Measurements from ENCODE around the gene A2M. TPM values are rescaled to one million over a fixed set of nuclear protein-coding genes. Genes with fewer than 3 reads are reported as not detected.

A2M gene
- total and polyA plus RNA-seq, 2 of the 13 experiments (the other 11 are each of a cell fraction or from before 2014, with no cell fraction given) = 2,807 to 6,551 TPM

GRCh38 chr12:9113987-9114309 is 1.8 kb downstream of the A2M start:
- H3K4me1 ChIP-seq (ENCODE audit: insufficient read depth, low read length) = peaks cover 67% of the 10 kb centered on the region
- peak overlapping the region; percentile 89 for H3K4me2 ChIP-seq (ENCODE audit: low read depth, low read length)
- H3K4me3 ChIP-seq (replicated peaks in 1 of 3; ENCODE audit: insufficient read depth in 1 of 3, low read depth in 2 of 3, low read length in 3 of 3) = peak overlapping the region; percentile 77 to 98 (median 81)
- WGBS (ENCODE audit: low lambda C conversion rate) = 7% methylated on average over 1 of the region's 1 CpG
- in situ Hi-C loops (cut with HindIII; ENCODE audit: extremely low pct_ligation_motif_present, low pct_unique_long_range_greater_than_20kb) (loop anchor here (10.0 kb wide), 1 partner anchor 161 kb away; no protein-coding TSS in a partner anchor), intact Hi-C loops (cut with micrococcal nuclease; ENCODE audit: unreplicated experiment) (loop anchor here (2.0 to 10.0 kb wide), 3 partner anchors 19 to 171 kb away; no protein-coding TSS in a partner anchor)
- ChIA-PET CTCF (ENCODE audit: low intra/inter-chr PET ratio, low total read pairs) (no interaction called here), POLR2A (interaction anchor here (0.7 to 6.9 kb wide), 9 partner anchors 8 to 49 kb away, joined by 3 to 129 read pairs (median 14); no protein-coding TSS in a partner anchor)
- ATAC-seq (peak; percentile 33), DNase-seq (ENCODE audit: low spot score) (peak; percentile 90), FAIRE-seq (peak; percentile 86)
- H3K27me3 ChIP-seq (ENCODE audit: control insufficient read depth in 1 of 2, insufficient read depth in 2 of 2, low read length in 2 of 2) = no peaks in the 10 kb centered on the region; a peak in 1 of 5 replicates
- peak overlapping the region; percentile 90 for H3K27ac ChIP-seq (ENCODE audit: extremely low read length, insufficient read depth, low read length)
- no TSS peak for BruUV-seq (replicated peaks)
- peaks cover 48% of the 10 kb centered on the region for H3K79me2 ChIP-seq (ENCODE audit: insufficient read depth, low read length)
- peak overlapping the region; percentile 95 for H3K9ac ChIP-seq (ENCODE audit: insufficient read depth, low read depth, low read length)
- peaks cover 35% of the 10 kb centered on the region for H4K20me1 ChIP-seq (ENCODE audit: insufficient read depth, low read length)
- no peak overlapping the region for H2AFZ ChIP-seq (ENCODE audit: low read length)
- no peaks in the 10 kb centered on the region for H3K9me3 ChIP-seq (ENCODE audit: low read length)
- peaks cover 21 to 38% of the 10 kb centered on the region in 2 experiments for H3K36me3 ChIP-seq (replicated peaks in 1 of 2; ENCODE audit: control insufficient read depth in 1 of 2, insufficient read depth in 2 of 2, low read length in 2 of 2)
- TF ChIP-seq CREM (IDR thresholded peaks at IDR 0.05) (peak; percentile 86), CREM (CRISPR knock-in tag; IDR thresholded peaks at IDR 0.05) (no peak), ZBTB25 (CRISPR knock-in tag; IDR thresholded peaks at IDR 0.05) (0 out of 2 replicates have a peak, but pooled peaks have one; percentile 47), MED1 (CRISPR knock-in tag; IDR thresholded peaks at IDR 0.05) (peak; percentile 78), ESRRA (CRISPR knock-in tag; IDR thresholded peaks at IDR 0.05; ENCODE audit: low read depth) (no peak), SPEN (CRISPR knock-in tag; IDR thresholded peaks at IDR 0.05; ENCODE audit: low read depth) (no peak), ZNF121 (CRISPR knock-in tag; IDR thresholded peaks at IDR 0.05) (no peak), GATAD1 (CRISPR knock-in tag; IDR thresholded peaks at IDR 0.05) (0 out of 2 replicates have a peak, but pooled peaks have one; percentile 15), MLLT10 (CRISPR knock-in tag; IDR thresholded peaks at IDR 0.05) (peak; percentile 96; the same call in 1 of the 2 replicates), ZNF20 (CRISPR knock-in tag; IDR thresholded peaks at IDR 0.05) (0 out of 2 replicates have a peak, but pooled peaks have one; percentile 30), EEA1 (CRISPR knock-in tag; IDR thresholded peaks at IDR 0.05; ENCODE audit: borderline replicate concordance) (no peak), POGZ (CRISPR knock-in tag; IDR thresholded peaks at IDR 0.05) (no peak), FOXP1 (IDR thresholded peaks at IDR 0.05) (no peak), FOXP1 (CRISPR knock-in tag; IDR thresholded peaks at IDR 0.05) (peak; percentile 81; the same call in 1 of the 2 replicates), SOX13 (IDR thresholded peaks at IDR 0.05) (peak; percentile 74), SOX13 (CRISPR knock-in tag; conservative IDR thresholded peaks at IDR 0.05 in 1 of 2, IDR thresholded peaks at IDR 0.05 in 1 of 2) (peak in 1 of 2 experiments; percentile 83; a peak in 2 of 4 replicates), ATF5 (CRISPR knock-in tag; IDR thresholded peaks at IDR 0.05; ENCODE audit: low read depth) (no peak), TCF7L2 (IDR thresholded peaks at IDR 0.05; ENCODE audit: low read depth, low read length) (peak; percentile 39; the same call in 1 of the 2 replicates), NBN (conservative IDR thresholded peaks at IDR 0.05) (no peak), ELF3 (CRISPR knock-in tag; IDR thresholded peaks at IDR 0.05) (peak; percentile 34), TBX2 (CRISPR knock-in tag; IDR thresholded peaks at IDR 0.05; ENCODE audit: borderline replicate concordance) (0 out of 2 replicates have a peak, but pooled peaks have one; percentile 37), ZMAT3 (CRISPR knock-in tag; conservative IDR thresholded peaks at IDR 0.05) (no peak)
- TF ChIP-seq, protein P1, sequence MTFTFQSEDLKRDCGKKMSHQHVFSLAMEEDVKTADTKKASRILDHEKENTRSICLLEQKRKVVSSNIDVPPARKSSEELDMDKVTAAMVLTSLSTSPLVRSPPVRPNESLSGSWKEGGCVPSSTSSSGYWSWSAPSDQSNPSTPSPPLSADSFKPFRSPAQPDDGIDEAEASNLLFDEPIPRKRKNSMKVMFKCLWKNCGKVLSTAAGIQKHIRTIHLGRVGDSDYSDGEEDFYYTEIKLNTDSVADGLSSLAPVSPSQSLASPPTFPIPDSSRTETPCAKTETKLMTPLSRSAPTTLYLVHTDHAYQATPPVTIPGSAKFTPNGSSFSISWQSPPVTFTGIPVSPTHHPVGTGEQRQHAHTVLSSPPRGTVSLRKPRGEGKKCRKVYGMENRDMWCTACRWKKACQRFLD (CRISPR knock-in tag; IDR thresholded peaks at IDR 0.05; ENCODE audit: borderline replicate concordance) = no peak
- TF ChIP-seq, protein P2, sequence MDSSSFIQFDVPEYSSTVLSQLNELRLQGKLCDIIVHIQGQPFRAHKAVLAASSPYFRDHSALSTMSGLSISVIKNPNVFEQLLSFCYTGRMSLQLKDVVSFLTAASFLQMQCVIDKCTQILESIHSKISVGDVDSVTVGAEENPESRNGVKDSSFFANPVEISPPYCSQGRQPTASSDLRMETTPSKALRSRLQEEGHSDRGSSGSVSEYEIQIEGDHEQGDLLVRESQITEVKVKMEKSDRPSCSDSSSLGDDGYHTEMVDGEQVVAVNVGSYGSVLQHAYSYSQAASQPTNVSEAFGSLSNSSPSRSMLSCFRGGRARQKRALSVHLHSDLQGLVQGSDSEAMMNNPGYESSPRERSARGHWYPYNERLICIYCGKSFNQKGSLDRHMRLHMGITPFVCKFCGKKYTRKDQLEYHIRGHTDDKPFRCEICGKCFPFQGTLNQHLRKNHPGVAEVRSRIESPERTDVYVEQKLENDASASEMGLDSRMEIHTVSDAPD (CRISPR knock-in tag; IDR thresholded peaks at IDR 0.05) = no peak

All from HepG2 (cell line).